ENCODE results near the gene LSMEM2. TPM values are rescaled to one million over a fixed set of nuclear protein-coding genes. Genes with fewer than 3 reads are reported as not detected.
A peak's percentile ranks its signal among the peaks of the same experiment; 100 is the strongest.
"Not testable (repeated sequence)": the region's sequence is repeated elsewhere in the genome, so short reads cannot be mapped to it uniquely, and the experiment has no call there.

The LSMEM2 gene
- total RNA-seq, 1 donor from 2014 or later, result 15.1 TPM

GRCh38 chr3:50244813-50245212 is 34.1 kb upstream of the LSMEM2 start:
- H3K9me3 ChIP-seq (ENCODE audit: control insufficient read depth in 3 of 3, low read length in 3 of 3); H3K36me3 ChIP-seq (ENCODE audit: control insufficient read depth in 3 of 3, insufficient read depth in 3 of 3, low read length in 3 of 3); H3K27me3 ChIP-seq (ENCODE audit: control insufficient read depth in 3 of 3, insufficient read depth in 3 of 3, low read length in 3 of 3); H3K4me3 ChIP-seq (ENCODE audit: low read length in 3 of 3): not testable (repeated sequence)
- Histone ChIP-seq H3K27ac (ENCODE audit: low read depth, low read length) (peak overlapping the region; percentile 80), H3K9ac (ENCODE audit: low read depth in 1 of 3, low read length in 3 of 3) (peak overlapping the region in 1 of 3 donors; percentile 54), H3K4me1 (ENCODE audit: control insufficient read depth in 3 of 3, insufficient read depth in 3 of 3, low read length in 3 of 3) (peaks cover 88 to 93% (median 89%) of the 10 kb centered on the region in 3 donors)

DNA sequence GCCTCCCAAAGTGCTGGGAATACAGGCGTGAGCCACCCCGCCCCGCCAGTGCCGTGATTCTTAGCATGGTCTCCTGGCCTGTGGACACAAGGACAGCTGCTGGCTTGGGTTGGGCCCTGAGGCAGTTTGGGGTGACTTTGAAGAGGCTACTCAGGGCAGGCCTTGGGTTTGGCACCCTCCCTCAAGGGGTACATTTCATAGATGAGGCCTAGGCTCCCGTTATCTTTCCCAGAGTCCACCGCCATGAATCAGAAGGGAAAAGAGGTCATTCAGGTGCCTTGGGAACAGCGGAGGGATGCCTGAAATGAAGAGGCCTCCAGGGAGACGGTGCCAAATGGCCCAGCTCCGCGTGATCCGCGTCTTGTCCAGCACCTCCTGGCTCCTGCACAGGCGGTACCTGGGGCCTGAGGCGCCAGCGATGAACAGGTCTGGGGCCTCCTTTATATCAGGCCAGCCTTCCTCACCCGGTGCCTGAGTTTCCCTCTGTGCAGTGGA is 33.6 kb upstream of the LSMEM2 start:
- Histone ChIP-seq H3K9ac (ENCODE audit: low read depth in 1 of 3, low read length in 3 of 3) (peak overlapping the region; percentile 63 to 83 (median 80)), H3K4me1 (ENCODE audit: control insufficient read depth in 3 of 3, insufficient read depth in 3 of 3, low read length in 3 of 3) (peaks cover 89 to 93% (median 89%) of the 10 kb centered on the region in 3 donors), H3K27ac (ENCODE audit: low read depth, low read length) (peak overlapping the region; percentile 80), H3K9me3 (ENCODE audit: control insufficient read depth in 3 of 3, low read length in 3 of 3) (no peaks in the 10 kb centered on the region), H3K27me3 (ENCODE audit: control insufficient read depth in 3 of 3, insufficient read depth in 3 of 3, low read length in 3 of 3) (no peaks in the 10 kb centered on the region), H3K4me3 (ENCODE audit: low read length in 3 of 3) (peak overlapping the region; percentile 72 to 81 (median 74)), H3K36me3 (ENCODE audit: control insufficient read depth in 3 of 3, insufficient read depth in 3 of 3, low read length in 3 of 3) (peaks cover 0 to 4% (median 4%) of the 10 kb centered on the region in 3 donors)

- H3K4me3 ChIP-seq (ENCODE audit: low read length in 3 of 3), result peak overlapping the region; percentile 72 to 81 (median 74)
- no peaks in the 10 kb centered on the region for H3K9me3 ChIP-seq (ENCODE audit: control insufficient read depth in 3 of 3, low read length in 3 of 3)
- H3K4me1 ChIP-seq (ENCODE audit: control insufficient read depth in 3 of 3, insufficient read depth in 3 of 3, low read length in 3 of 3), result peaks cover 88 to 95% (median 92%) of the 10 kb centered on the region in 3 donors
- H3K36me3 ChIP-seq (ENCODE audit: control insufficient read depth in 3 of 3, insufficient read depth in 3 of 3, low read length in 3 of 3), result peaks cover 0 to 6% (median 4%) of the 10 kb centered on the region in 3 donors
- H3K27ac ChIP-seq (ENCODE audit: low read depth, low read length), result peak overlapping the region; percentile 80
- H3K9ac ChIP-seq (ENCODE audit: low read depth in 1 of 3, low read length in 3 of 3), result peak overlapping the region; percentile 63 to 83 (median 80)
- no peaks in the 10 kb centered on the region for H3K27me3 ChIP-seq (ENCODE audit: control insufficient read depth in 3 of 3, insufficient read depth in 3 of 3, low read length in 3 of 3)
Observed at GRCh38 chr3:50245831-50246516, 32.9 kb upstream of the LSMEM2 start.

GRCh38 chr3:50246517-50246954 is 32.4 kb upstream of the LSMEM2 start:
- peaks cover 86 to 95% (median 92%) of the 10 kb centered on the region in 3 donors for H3K4me1 ChIP-seq (ENCODE audit: control insufficient read depth in 3 of 3, insufficient read depth in 3 of 3, low read length in 3 of 3)
- no peaks in the 10 kb centered on the region for H3K9me3 ChIP-seq (ENCODE audit: control insufficient read depth in 3 of 3, low read length in 3 of 3)
- peak overlapping the region; percentile 61 to 83 (median 80) for H3K9ac ChIP-seq (ENCODE audit: low read depth in 1 of 3, low read length in 3 of 3)
- no peaks in the 10 kb centered on the region for H3K27me3 ChIP-seq (ENCODE audit: control insufficient read depth in 3 of 3, insufficient read depth in 3 of 3, low read length in 3 of 3)
- H3K36me3 ChIP-seq (ENCODE audit: control insufficient read depth in 3 of 3, insufficient read depth in 3 of 3, low read length in 3 of 3), result peaks cover 0 to 6% (median 4%) of the 10 kb centered on the region in 3 donors
- peak overlapping the region; percentile 20 to 81 (median 74) for H3K4me3 ChIP-seq (ENCODE audit: low read length in 3 of 3)
- peak overlapping the region; percentile 80 for H3K27ac ChIP-seq (ENCODE audit: low read depth, low read length)

DNA sequence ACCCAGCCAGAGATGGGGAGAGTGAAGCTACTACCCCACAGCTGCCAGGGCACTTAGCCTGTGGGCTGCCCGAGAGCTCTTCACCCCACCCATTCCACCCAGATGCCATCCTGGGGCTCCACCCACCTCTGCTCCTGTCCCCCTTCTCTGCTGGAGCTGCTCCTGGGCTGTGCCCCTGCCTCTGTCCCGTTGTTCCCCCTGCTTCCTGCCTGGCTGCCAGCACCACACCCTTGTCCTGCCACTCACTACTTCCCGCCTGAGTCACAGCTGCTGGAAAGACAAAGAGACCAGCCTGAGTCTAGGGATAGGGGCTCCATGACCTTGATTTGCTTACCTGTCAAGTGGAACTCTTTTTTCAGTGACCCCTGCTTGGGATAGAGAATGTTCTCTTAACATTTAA is 30.5 kb upstream of the LSMEM2 start:
- Histone ChIP-seq H3K4me1 (ENCODE audit: control insufficient read depth in 3 of 3, insufficient read depth in 3 of 3, low read length in 3 of 3) (peaks cover 76 to 87% (median 86%) of the 10 kb centered on the region in 3 donors), H3K9me3 (ENCODE audit: control insufficient read depth in 3 of 3, low read length in 3 of 3) (no peaks in the 10 kb centered on the region), H3K27ac (ENCODE audit: low read depth, low read length) (peak overlapping the region; percentile 23), H3K9ac (ENCODE audit: low read depth in 1 of 3, low read length in 3 of 3) (peak overlapping the region; percentile 7 to 68 (median 59)), H3K27me3 (ENCODE audit: control insufficient read depth in 3 of 3, insufficient read depth in 3 of 3, low read length in 3 of 3) (no peaks in the 10 kb centered on the region), H3K4me3 (ENCODE audit: low read length in 3 of 3) (no peak overlapping the region), H3K36me3 (ENCODE audit: control insufficient read depth in 3 of 3, insufficient read depth in 3 of 3, low read length in 3 of 3) (peaks cover 3 to 16% (median 9%) of the 10 kb centered on the region in 3 donors)

GRCh38 chr3:50249457-50249856 is 29.4 kb upstream of the LSMEM2 start:
- Histone ChIP-seq H3K4me1 (ENCODE audit: control insufficient read depth in 3 of 3, insufficient read depth in 3 of 3, low read length in 3 of 3) (peaks cover 72 to 88% (median 87%) of the 10 kb centered on the region in 3 donors), H3K27ac (ENCODE audit: low read depth, low read length) (no peak overlapping the region)

GRCh38 chr3:50250514-50250913 is 28.4 kb upstream of the LSMEM2 start:
- no peak overlapping the region for H3K27ac ChIP-seq (ENCODE audit: low read depth, low read length)
- H3K4me3 ChIP-seq (ENCODE audit: low read length in 3 of 3), result no peak overlapping the region
- peaks cover 3 to 23% (median 15%) of the 10 kb centered on the region in 3 donors for H3K36me3 ChIP-seq (ENCODE audit: control insufficient read depth in 3 of 3, insufficient read depth in 3 of 3, low read length in 3 of 3)
- peak overlapping the region in 2 of 3 donors; percentile 25 to 51 for H3K9ac ChIP-seq (ENCODE audit: low read depth in 1 of 3, low read length in 3 of 3)
- peaks cover 75 to 90% (median 89%) of the 10 kb centered on the region in 3 donors for H3K4me1 ChIP-seq (ENCODE audit: control insufficient read depth in 3 of 3, insufficient read depth in 3 of 3, low read length in 3 of 3)
- H3K27me3 ChIP-seq (ENCODE audit: control insufficient read depth in 3 of 3, insufficient read depth in 3 of 3, low read length in 3 of 3), result no peaks in the 10 kb centered on the region
- H3K9me3 ChIP-seq (ENCODE audit: control insufficient read depth in 3 of 3, low read length in 3 of 3), result no peaks in the 10 kb centered on the region

More at GRCh38 chr3:50249457-50249856, 29.4 kb upstream of the LSMEM2 start:
- H3K9ac ChIP-seq (ENCODE audit: low read depth in 1 of 3, low read length in 3 of 3), result peak overlapping the region; percentile 11 to 68 (median 23)
- no peaks in the 10 kb centered on the region for H3K9me3 ChIP-seq (ENCODE audit: control insufficient read depth in 3 of 3, low read length in 3 of 3)
- H3K27me3 ChIP-seq (ENCODE audit: control insufficient read depth in 3 of 3, insufficient read depth in 3 of 3, low read length in 3 of 3), result no peaks in the 10 kb centered on the region
- no peak overlapping the region for H3K4me3 ChIP-seq (ENCODE audit: low read length in 3 of 3)
- H3K36me3 ChIP-seq (ENCODE audit: control insufficient read depth in 3 of 3, insufficient read depth in 3 of 3, low read length in 3 of 3), result peaks cover 3 to 22% (median 13%) of the 10 kb centered on the region in 3 donors

DNA sequence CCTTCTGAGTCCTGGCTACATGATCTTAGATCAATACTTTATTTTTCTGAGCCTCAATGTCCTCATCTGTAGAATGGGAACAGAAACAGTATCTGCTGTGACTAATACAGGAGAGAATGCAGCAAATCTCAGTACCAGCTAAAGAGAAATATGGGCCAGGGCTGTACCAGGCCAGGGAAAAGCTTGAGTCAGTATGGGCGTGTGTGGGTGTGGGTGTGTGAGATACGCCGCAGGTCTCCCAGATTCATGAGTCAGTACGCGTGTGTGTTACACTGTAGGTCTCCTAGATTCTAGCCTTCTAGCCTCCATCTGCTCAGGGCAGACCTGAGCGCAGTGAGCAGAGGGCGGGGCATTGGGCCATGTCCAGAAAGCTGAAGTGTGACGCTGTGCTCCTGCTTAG is 27.7 kb upstream of the LSMEM2 start:
- Histone ChIP-seq H3K4me3 (ENCODE audit: low read length in 3 of 3) (no peak overlapping the region), H3K27me3 (ENCODE audit: control insufficient read depth in 3 of 3, insufficient read depth in 3 of 3, low read length in 3 of 3) (no peaks in the 10 kb centered on the region), H3K9me3 (ENCODE audit: control insufficient read depth in 3 of 3, low read length in 3 of 3) (no peaks in the 10 kb centered on the region), H3K4me1 (ENCODE audit: control insufficient read depth in 3 of 3, insufficient read depth in 3 of 3, low read length in 3 of 3) (peaks cover 70 to 85% (median 85%) of the 10 kb centered on the region in 3 donors), H3K36me3 (ENCODE audit: control insufficient read depth in 3 of 3, insufficient read depth in 3 of 3, low read length in 3 of 3) (peaks cover 5 to 25% (median 17%) of the 10 kb centered on the region in 3 donors), H3K9ac (ENCODE audit: low read depth in 1 of 3, low read length in 3 of 3) (peak overlapping the region in 1 of 3 donors; percentile 33), H3K27ac (ENCODE audit: low read depth, low read length) (no peak overlapping the region)

DNA sequence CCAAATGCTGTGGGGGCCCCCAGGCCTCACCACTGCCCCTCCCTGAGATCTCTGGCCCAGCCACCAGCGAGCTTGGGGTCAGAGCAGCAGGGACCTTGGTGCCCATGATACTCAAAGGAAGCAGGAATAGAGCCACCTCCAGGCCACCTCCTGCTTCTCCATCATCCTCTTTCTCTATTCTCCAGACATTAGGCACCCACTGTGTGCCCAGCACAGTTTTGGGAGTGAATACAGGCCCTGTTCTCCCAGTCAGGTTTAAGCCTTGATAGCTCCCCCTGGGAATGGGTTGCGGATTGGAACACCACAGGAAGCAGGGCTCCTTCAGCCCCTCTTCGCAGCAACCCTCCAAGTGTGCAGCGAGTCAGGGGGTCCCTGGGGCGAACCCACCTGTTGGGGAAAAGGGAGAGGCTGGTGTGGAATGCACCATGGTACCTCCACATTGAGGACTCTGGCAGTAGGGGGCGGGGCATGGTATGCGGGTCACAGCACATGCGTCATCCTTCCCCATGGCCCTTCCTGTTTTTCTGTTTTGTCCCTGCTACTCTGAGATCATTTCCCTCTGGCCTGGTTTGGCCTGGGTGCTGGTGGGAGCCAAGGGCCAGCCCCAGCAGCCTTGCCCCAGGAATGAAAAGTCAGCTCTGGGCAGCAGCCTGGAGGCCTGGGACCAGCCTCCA is 24.2 kb upstream of the LSMEM2 start:
- peaks cover 22 to 39% (median 35%) of the 10 kb centered on the region in 3 donors for H3K36me3 ChIP-seq (ENCODE audit: control insufficient read depth in 3 of 3, insufficient read depth in 3 of 3, low read length in 3 of 3)
- H3K4me1 ChIP-seq (ENCODE audit: control insufficient read depth in 3 of 3, insufficient read depth in 3 of 3, low read length in 3 of 3), result peaks cover 42 to 71% (median 70%) of the 10 kb centered on the region in 3 donors
- peak overlapping the region; percentile 76 for H3K27ac ChIP-seq (ENCODE audit: low read depth, low read length)
- H3K9me3 ChIP-seq (ENCODE audit: control insufficient read depth in 3 of 3, low read length in 3 of 3), result no peaks in the 10 kb centered on the region
- H3K9ac ChIP-seq (ENCODE audit: low read depth in 1 of 3, low read length in 3 of 3), result peak overlapping the region in 2 of 3 donors; percentile 10 to 54
- H3K4me3 ChIP-seq (ENCODE audit: low read length in 3 of 3), result no peak overlapping the region
- no peaks in the 10 kb centered on the region for H3K27me3 ChIP-seq (ENCODE audit: control insufficient read depth in 3 of 3, insufficient read depth in 3 of 3, low read length in 3 of 3)
